HepG2 (cell line): ENCODE data around the gene GPATCH11. TPM values are rescaled to one million over a fixed set of nuclear protein-coding genes. Genes with fewer than 3 reads are reported as not detected.
A peak's percentile ranks its signal among the peaks of the same experiment; 100 is the strongest.

Experiments
- AGO2 ChIP-seq: fragments of 200-400 bp; formaldehyde crosslinking; optimal IDR thresholded peaks from 2 replicates; pipeline ENCODE3; 2017; ENCODE audit warnings: mild to moderate bottlenecking, low read depth, low read length, moderate library complexity
- ARID5B ChIP-seq: IDR thresholded peaks from 2 replicates; pipeline ENCODE4 v1.4.0; 2020; ENCODE audit warnings: mild to moderate bottlenecking, missing genetic modification reagents
- ATF1 ChIP-seq: IDR thresholded peaks from 2 replicates; pipeline ENCODE4 v1.6.1; 2016; ENCODE audit warnings: mild to moderate bottlenecking, control low read depth
- NR2F2 ChIP-seq: IDR thresholded peaks from 2 replicates; pipeline ENCODE4 v1.6.1; 2012; ENCODE audit warnings: low read depth, inconsistent platforms, borderline replicate concordance
- PHF20 ChIP-seq: sonication (generic); formaldehyde crosslinking; IDR thresholded peaks from 2 replicates; pipeline ENCODE4 v1.5.0; 2020; ENCODE audit warnings: mild to moderate bottlenecking, missing genetic modification reagents
- PLSCR1 ChIP-seq: sonication (generic); formaldehyde crosslinking; IDR thresholded peaks from 2 replicates; pipeline ENCODE4 v1.5.0; 2020; ENCODE audit warnings: missing genetic modification reagents, mild to moderate bottlenecking, borderline replicate concordance
- SP2 ChIP-seq: sonication (generic); formaldehyde crosslinking; IDR thresholded peaks from 2 replicates; pipeline ENCODE4 v1.5.1; 2020; ENCODE audit warnings: mild to moderate bottlenecking, missing genetic modification reagents
- YEATS4 ChIP-seq: sonication (generic); formaldehyde crosslinking; IDR thresholded peaks from 2 replicates; pipeline ENCODE4 v1.4.0; 2020; ENCODE audit warnings: missing genetic modification reagents, borderline replicate concordance
- ZNF3 ChIP-seq: IDR thresholded peaks from 2 replicates; pipeline ENCODE4 v1.7.0; 2017; ENCODE audit warnings: inconsistent platforms
- ZNF766 ChIP-seq: sonication (generic); formaldehyde crosslinking; IDR thresholded peaks from 2 replicates; pipeline ENCODE4 v1.5.0; 2020; ENCODE audit warnings: missing genetic modification reagents, borderline replicate concordance
- polyA plus RNA-seq, 8 experiments: library from polyadenylated mRNA; depleted of rRNA in 3 of 8; stranded (reverse) in 7 of 8; unstranded in 1 of 8; fragments of >200 nt; fragmentation: Illumina TruSeq in 4 of 8; extraction: Trizol in 4 of 8; gene quantifications; 2 replicates each; pipeline versions ENCODE4 v1.2.1 to v1.2.3, GENCODE V29; 2011 to 2016; ENCODE audit warnings: low read depth in 4 of 8, missing spikeins in 1 of 8, mixed read lengths in 1 of 8; ENCODE audit not compliant: insufficient read depth in 1 of 8
- total RNA-seq, 5 experiments: library from RNA; depleted of rRNA; stranded (reverse); fragments of >200 nt; fragmentation: Illumina TruSeq; extraction: Trizol; gene quantifications; 2 replicates each; pipeline ENCODE4 v1.2.3, GENCODE V29; 2016; ENCODE audit warnings: low read depth in 1 of 5
- TF ChIP-seq, protein P1 (sequence below): sonication (generic); formaldehyde crosslinking; IDR thresholded peaks from 2 replicates; pipeline ENCODE4 v1.4.0; 2020; ENCODE audit warnings: mild to moderate bottlenecking, missing genetic modification reagents, borderline replicate concordance
- TF ChIP-seq, protein P2 (sequence below): sonication (generic); formaldehyde crosslinking; IDR thresholded peaks from 2 replicates; pipeline ENCODE4 v1.4.0; 2020; ENCODE audit warnings: missing genetic modification reagents
- TF ChIP-seq, protein P3 (sequence below): sonication (generic); formaldehyde crosslinking; IDR thresholded peaks from 2 replicates; pipeline ENCODE4 v1.4.0; 2020; ENCODE audit warnings: missing genetic modification reagents, mild to moderate bottlenecking, borderline replicate concordance

The GPATCH11 gene
- total and polyA plus RNA-seq, 2 of the 13 experiments (the other 11 are each of a cell fraction or from before 2014, with no cell fraction given) = 3.8 to 8.7 TPM

DNA sequence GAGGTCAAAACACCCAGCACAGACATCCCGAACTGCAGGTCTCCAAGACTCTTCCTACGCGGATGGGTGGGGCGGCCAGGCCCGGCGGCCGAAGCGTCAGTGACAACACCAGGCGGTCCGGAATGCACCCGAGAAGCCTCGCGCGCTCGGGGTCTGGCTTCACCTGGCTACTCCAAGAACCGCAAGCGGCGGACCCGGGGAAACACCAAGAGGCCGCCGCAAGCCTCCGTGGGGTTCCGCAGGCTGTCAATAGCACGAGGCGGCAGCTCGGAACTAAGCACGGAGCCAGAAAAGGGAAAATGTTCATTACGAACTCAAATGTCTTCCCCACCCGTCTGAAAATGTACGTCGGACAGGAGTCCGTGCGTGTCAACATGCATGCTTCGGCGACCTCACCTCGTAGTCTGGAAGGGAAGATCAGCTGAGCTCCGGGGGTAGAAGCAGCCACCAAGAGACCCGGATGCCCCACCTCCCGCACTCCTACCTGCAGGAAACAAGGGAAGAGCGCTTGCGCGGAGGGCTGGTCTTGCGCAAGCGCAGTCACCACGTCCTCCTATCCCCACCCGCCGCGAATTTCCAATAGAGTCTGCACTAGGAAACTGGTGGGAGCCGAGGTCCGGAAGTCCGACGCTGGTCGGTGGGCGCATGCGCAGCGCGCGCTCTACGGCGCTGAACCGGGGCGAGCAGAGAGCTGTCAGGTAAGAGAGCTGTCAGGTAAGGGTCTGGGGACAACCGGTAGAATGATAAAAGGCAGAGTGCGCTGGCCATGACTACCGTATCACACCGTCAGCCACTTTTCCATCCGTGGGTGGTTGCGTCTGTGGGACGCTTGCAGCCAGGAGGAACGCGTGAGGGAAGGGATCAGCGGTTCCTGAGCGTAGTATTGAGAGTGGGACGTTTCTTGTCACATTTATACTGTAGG is at the start of gene GPATCH11, which contains the start of gene HEATR5B (continued):
- TF ChIP-seq ZNF766 (peak; percentile 60; the same call in 1 of the 2 replicates), YEATS4 (peak; percentile 97), PLSCR1 (no peak), AGO2 (peak; percentile 82), PHF20 (peak; percentile 84), ATF1 (CRISPR knock-in tag) (no peak), SP2 (0 out of 2 replicates have a peak, but pooled peaks have one; percentile 50), NR2F2 (no peak), ARID5B (CRISPR knock-in tag) (0 out of 2 replicates have a peak, but pooled peaks have one; percentile 1), ZNF3 (no peak)
- TF ChIP-seq, protein P1, sequence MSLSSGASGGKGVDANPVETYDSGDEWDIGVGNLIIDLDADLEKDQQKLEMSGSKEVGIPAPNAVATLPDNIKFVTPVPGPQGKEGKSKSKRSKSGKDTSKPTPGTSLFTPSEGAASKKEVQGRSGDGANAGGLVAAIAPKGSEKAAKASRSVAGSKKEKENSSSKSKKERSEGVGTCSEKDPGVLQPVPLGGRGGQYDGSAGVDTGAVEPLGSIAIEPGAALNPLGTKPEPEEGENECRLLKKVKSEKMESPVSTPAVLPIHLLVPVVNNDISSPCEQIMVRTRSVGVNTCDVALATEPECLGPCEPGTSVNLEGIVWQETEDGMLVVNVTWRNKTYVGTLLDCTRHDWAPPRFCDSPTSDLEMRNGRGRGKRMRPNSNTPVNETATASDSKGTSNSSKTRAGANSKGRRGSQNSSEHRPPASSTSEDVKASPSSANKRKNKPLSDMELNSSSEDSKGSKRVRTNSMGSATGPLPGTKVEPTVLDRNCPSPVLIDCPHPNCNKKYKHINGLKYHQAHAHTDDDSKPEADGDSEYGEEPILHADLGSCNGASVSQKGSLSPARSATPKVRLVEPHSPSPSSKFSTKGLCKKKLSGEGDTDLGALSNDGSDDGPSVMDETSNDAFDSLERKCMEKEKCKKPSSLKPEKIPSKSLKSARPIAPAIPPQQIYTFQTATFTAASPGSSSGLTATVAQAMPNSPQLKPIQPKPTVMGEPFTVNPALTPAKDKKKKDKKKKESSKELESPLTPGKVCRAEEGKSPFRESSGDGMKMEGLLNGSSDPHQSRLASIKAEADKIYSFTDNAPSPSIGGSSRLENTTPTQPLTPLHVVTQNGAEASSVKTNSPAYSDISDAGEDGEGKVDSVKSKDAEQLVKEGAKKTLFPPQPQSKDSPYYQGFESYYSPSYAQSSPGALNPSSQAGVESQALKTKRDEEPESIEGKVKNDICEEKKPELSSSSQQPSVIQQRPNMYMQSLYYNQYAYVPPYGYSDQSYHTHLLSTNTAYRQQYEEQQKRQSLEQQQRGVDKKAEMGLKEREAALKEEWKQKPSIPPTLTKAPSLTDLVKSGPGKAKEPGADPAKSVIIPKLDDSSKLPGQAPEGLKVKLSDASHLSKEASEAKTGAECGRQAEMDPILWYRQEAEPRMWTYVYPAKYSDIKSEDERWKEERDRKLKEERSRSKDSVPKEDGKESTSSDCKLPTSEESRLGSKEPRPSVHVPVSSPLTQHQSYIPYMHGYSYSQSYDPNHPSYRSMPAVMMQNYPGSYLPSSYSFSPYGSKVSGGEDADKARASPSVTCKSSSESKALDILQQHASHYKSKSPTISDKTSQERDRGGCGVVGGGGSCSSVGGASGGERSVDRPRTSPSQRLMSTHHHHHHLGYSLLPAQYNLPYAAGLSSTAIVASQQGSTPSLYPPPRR = peak; percentile 68
- TF ChIP-seq, protein P2, sequence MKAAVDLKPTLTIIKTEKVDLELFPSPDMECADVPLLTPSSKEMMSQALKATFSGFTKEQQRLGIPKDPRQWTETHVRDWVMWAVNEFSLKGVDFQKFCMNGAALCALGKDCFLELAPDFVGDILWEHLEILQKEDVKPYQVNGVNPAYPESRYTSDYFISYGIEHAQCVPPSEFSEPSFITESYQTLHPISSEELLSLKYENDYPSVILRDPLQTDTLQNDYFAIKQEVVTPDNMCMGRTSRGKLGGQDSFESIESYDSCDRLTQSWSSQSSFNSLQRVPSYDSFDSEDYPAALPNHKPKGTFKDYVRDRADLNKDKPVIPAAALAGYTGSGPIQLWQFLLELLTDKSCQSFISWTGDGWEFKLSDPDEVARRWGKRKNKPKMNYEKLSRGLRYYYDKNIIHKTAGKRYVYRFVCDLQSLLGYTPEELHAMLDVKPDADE = 0 out of 2 replicates have a peak, but pooled peaks have one; percentile 57
- TF ChIP-seq, protein P3, sequence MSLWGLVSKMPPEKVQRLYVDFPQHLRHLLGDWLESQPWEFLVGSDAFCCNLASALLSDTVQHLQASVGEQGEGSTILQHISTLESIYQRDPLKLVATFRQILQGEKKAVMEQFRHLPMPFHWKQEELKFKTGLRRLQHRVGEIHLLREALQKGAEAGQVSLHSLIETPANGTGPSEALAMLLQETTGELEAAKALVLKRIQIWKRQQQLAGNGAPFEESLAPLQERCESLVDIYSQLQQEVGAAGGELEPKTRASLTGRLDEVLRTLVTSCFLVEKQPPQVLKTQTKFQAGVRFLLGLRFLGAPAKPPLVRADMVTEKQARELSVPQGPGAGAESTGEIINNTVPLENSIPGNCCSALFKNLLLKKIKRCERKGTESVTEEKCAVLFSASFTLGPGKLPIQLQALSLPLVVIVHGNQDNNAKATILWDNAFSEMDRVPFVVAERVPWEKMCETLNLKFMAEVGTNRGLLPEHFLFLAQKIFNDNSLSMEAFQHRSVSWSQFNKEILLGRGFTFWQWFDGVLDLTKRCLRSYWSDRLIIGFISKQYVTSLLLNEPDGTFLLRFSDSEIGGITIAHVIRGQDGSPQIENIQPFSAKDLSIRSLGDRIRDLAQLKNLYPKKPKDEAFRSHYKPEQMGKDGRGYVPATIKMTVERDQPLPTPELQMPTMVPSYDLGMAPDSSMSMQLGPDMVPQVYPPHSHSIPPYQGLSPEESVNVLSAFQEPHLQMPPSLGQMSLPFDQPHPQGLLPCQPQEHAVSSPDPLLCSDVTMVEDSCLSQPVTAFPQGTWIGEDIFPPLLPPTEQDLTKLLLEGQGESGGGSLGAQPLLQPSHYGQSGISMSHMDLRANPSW (CRISPR knock-in tag) = peak; percentile 77; the same call in 1 of the 2 replicates
